Prostate gland (tissue), 2 donors: ENCODE data around the gene NFIC.

ENCODE experiments used
- CTCF ChIP-seq, 4 experiments: fragments of 200-600 bp in 2 of 4; fragments of 450-650 bp in 2 of 4; sonication (generic) in 2 of 4; IDR thresholded peaks; 1 replicate in 3 of 4; 2 replicates in 1 of 4; pipeline ENCODE4 v1.5.1; 2016 to 2019; ENCODE audit warnings: antibody characterized with exemption in 4 of 4, mild to moderate bottlenecking in 2 of 4, moderate library complexity in 2 of 4
- POLR2A ChIP-seq: fragments of 450-650 bp; IDR thresholded peaks from one replicate; pipeline ENCODE4 v1.6.1; 2016; ENCODE audit warnings: antibody characterized with exemption, mild to moderate bottlenecking
- POLR2AphosphoS5 ChIP-seq: sonication (generic); formaldehyde crosslinking; IDR thresholded peaks from one replicate; pipeline ENCODE4 v1.6.1; 2017; ENCODE audit warnings: antibody characterized with exemption

GRCh38 chr19:3340340-3340739 lies 26.0 kb upstream of the NFIC start:
- TF ChIP-seq POLR2A (no peak), CTCF (IDR thresholded peaks at IDR 0.05) (no peak), POLR2AphosphoS5 (no peak)
